Muscle of leg (tissue), 11 donors: ENCODE results near the gene UBE2QL1. TPM values are rescaled to one million over a fixed set of nuclear protein-coding genes. Genes with fewer than 3 reads are reported as not detected.

ENCODE experiments used
- DNase-seq: peaks from one replicate; pipeline ENCODE4 v3.0.0; 2013
- H3K27ac ChIP-seq: one replicate; pipeline ENCODE4 v1.5.1; 2013; ENCODE audit warnings: mild to moderate bottlenecking, low read length, control low read depth
- H3K27me3 ChIP-seq: one replicate; pipeline ENCODE4 v1.6.1; 2013; ENCODE audit warnings: low read length; ENCODE audit not compliant: control insufficient read depth, insufficient read depth
- H3K36me3 ChIP-seq: one replicate; pipeline ENCODE4 v1.6.1; 2013; ENCODE audit warnings: low read length; ENCODE audit not compliant: control insufficient read depth, insufficient read depth
- H3K4me1 ChIP-seq: one replicate; pipeline ENCODE4 v1.6.1; 2013; ENCODE audit warnings: low read length; ENCODE audit not compliant: control insufficient read depth, insufficient read depth
- H3K4me3 ChIP-seq: one replicate; pipeline ENCODE4 v1.5.1; 2013; ENCODE audit warnings: low read length, control low read depth
- H3K9me3 ChIP-seq: replicated peaks from 2 replicates; pipeline ENCODE4 v1.6.1; 2013; ENCODE audit warnings: low read depth, low read length; ENCODE audit not compliant: control insufficient read depth
- WGBS: methylation state at CpG from one replicate; pipeline ENCODE4 v1.1.5; 2013; ENCODE audit warnings: missing lambda C conversion rate; ENCODE audit not compliant: insufficient coverage; 5-methylcytosine and 5-hydroxymethylcytosine counted together
- polyA plus RNA-seq, 8 donors: library from polyadenylated mRNA; unstranded; fragments of 120-200 nt; gene quantifications; one replicate each; pipeline versions ENCODE4 v1.2.1 to v1.2.3, GENCODE V29; 2013; ENCODE audit warnings: inconsistent platforms in 1 of 8, low replicate concordance in 1 of 8; ENCODE audit not compliant: insufficient read length in 8 of 8, insufficient read depth in 1 of 8
- total RNA-seq: library from RNA; stranded (reverse); fragments of 120-200 nt; gene quantifications from one replicate; pipeline ENCODE4 v1.2.4, GENCODE V29; 2013

The UBE2QL1 gene
- total and polyA plus RNA-seq, 9 donors, result 0.58 to 3.3 (median 1.8) TPM

DNA sequence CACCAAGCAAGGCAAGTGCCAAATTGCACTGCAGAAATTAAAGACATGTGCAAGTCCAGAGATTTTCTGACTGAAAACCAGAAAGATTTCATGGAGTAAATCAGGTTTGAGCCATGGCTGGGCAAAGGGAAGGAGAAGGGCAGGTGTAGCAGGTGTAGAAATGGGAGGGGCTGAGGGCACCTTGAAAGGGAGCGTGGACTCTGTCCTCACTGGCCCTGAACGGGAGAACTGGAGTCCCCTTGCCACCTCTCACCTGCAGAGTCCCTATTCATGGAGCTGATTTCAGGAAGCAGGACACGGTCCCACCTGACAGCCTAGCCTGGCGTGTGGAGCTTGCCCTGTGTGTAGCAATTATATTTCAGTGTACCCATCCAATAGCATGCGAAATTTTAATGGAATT, 46.3 kb downstream of the UBE2QL1 start:
- no peak for DNase-seq
- WGBS, result no CpG with 5 or more reads among the region's 5 CpGs
- H3K36me3 ChIP-seq, result no peaks in the 10 kb centered on the region
- H3K4me1 ChIP-seq, result no peaks in the 10 kb centered on the region
- no peak overlapping the region for H3K4me3 ChIP-seq
- no peaks in the 10 kb centered on the region for H3K9me3 ChIP-seq
- H3K27ac ChIP-seq, result no peak overlapping the region
- peaks cover 6% of the 10 kb centered on the region for H3K27me3 ChIP-seq

DNA sequence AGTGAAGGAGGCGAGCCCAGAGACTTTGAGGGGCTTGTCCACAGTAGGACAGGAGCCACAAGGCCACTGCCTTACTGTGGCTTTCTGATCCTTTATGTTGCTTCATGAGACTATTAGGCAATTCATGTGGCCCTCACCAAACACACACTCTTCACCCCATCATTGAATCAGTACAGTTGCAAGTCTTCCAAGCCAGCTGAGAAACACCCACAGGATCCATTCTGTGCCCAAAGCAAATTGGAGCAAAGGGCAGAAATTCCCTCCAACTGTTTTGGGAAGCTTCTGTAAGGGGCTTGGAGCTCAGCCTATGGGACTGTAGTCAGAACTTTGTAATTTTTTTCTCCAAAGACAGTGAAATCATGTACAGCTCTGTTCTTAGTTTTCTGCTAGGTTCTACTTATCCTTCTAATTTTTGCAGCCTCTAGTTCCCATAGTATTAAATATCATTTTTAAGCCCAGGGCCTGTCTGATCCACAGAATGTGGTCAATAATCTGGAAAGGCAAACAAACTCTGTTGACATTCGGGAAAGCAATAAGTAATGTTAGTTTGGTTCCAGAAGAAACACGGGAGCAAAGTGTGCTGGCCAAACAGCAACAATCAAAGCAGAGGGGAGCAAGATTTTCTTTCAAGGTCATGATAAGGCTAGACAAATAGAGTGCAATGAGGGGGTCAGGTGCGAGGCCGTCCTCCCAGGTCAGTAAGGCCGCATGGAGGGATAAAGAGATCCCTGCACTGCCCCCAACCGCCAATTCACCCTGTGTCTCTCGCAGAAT, 47.0 kb downstream of the UBE2QL1 start:
- WGBS, result 79% methylated on average over 5 of the region's 8 CpGs

DNA sequence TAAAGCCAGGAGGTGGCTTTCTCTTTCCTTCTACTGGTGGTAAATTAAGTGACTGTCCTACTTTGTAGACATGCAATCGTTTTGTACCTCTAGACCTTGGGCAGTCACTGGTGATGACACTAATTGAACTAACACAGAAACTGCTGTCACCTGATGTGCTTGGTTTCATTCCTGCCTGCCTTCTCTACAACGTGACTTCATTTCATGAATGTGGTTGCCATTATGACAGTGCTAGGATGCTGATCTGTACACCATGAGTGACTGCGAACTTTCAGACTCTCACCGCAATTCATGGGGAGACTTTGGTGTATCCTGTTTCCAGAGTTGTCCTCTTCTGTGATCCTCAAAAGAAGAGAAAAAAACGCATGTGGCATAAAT, 47.5 kb downstream of the UBE2QL1 start:
- H3K4me3 ChIP-seq, result no peak overlapping the region
- no peaks in the 10 kb centered on the region for H3K4me1 ChIP-seq
- H3K36me3 ChIP-seq, result no peaks in the 10 kb centered on the region
- peaks cover 5% of the 10 kb centered on the region for H3K27me3 ChIP-seq
- no peak overlapping the region for H3K27ac ChIP-seq
- no peak for DNase-seq
- H3K9me3 ChIP-seq, result no peaks in the 10 kb centered on the region
- WGBS, result 79% methylated on average over 3 of the region's 5 CpGs

More for the DNA sequence above, 47.0 kb downstream of the UBE2QL1 start:
- no peak overlapping the region for H3K4me3 ChIP-seq
- H3K36me3 ChIP-seq, result no peaks in the 10 kb centered on the region
- no peak for DNase-seq
- H3K9me3 ChIP-seq, result no peaks in the 10 kb centered on the region
- no peaks in the 10 kb centered on the region for H3K4me1 ChIP-seq
- peaks cover 6% of the 10 kb centered on the region for H3K27me3 ChIP-seq
- H3K27ac ChIP-seq, result no peak overlapping the region

DNA sequence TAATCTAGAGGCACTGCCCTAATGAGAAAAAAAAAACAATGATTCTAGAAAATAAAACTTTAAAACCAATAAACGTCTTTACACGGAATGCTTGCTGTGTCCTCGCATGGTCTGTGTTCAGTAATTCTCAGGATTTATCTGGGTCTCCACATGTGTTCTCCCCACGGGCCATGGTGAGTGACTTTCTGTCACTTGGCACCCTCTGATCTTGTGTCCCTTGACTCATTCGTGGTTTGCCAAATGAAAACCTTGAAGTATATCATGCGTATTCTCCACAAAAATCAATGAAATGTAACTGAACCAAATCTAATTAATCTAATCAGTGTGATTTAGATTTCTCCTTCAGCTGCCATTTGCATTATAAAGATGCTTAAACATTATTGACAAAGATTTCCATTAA, 48.0 kb downstream of the UBE2QL1 start:
- no peaks in the 10 kb centered on the region for H3K9me3 ChIP-seq
- no peak for DNase-seq
- H3K4me1 ChIP-seq, result no peaks in the 10 kb centered on the region
- H3K27ac ChIP-seq, result no peak overlapping the region
- no peak overlapping the region for H3K4me3 ChIP-seq
- peaks cover under 1% of the 10 kb centered on the region for H3K27me3 ChIP-seq
- WGBS, result 83% methylated on average over 4 of the region's 6 CpGs
- H3K36me3 ChIP-seq, result no peaks in the 10 kb centered on the region

DNA sequence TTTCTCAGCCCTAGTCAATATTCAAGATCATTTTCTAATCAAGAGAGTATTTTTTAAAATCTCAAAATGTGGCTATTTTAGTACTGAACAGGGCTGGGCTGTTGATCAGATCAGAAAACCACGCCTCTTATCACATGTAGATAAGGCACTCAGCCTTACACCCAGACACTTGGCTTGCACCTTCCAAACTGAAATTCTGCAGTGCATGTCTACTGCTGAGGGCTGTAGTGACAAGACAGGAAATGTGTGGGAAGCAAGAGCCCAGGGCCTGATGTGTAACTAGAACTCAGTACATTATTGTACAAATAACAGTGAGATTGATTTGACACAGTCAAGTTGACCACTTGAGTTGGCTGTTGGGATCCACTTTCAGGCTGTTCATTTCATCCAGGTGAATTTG, 48.6 kb downstream of the UBE2QL1 start:
- H3K27me3 ChIP-seq, result no peaks in the 10 kb centered on the region
- whole genome bisulfite sequencing, result no CpG with 5 or more reads among the region's 1 CpG
- no peak overlapping the region for H3K4me3 ChIP-seq
- H3K4me1 ChIP-seq, result no peaks in the 10 kb centered on the region
- no peak for DNase-seq
- no peaks in the 10 kb centered on the region for H3K9me3 ChIP-seq
- no peaks in the 10 kb centered on the region for H3K36me3 ChIP-seq
- H3K27ac ChIP-seq, result no peak overlapping the region

DNA sequence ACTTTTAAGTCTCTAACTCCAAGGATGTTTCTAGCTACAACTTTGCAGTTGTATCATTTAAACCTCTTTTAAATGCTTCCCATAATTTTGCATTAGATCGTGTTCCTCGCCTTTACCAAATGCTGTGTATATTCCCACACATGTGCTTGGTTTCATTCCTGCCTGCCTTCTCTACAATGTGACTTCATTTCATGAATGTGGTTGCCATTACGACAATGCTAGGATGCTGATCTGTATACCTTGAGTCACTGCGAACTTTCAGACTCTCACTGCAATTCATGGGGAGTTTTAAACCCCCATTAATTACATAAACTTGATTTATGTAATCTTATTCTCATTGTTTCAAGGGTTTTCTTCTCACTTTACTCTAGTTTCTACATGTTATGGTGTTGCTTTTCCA, 50.3 kb downstream of the UBE2QL1 start:
- H3K27ac ChIP-seq, result no peak overlapping the region
- H3K36me3 ChIP-seq, result no peaks in the 10 kb centered on the region
- no peak overlapping the region for H3K4me3 ChIP-seq
- DNase-seq, result no peak
- H3K9me3 ChIP-seq, result no peaks in the 10 kb centered on the region
- no peaks in the 10 kb centered on the region for H3K4me1 ChIP-seq
- 70% methylated on average over 2 of the region's 4 CpGs for WGBS
- no peaks in the 10 kb centered on the region for H3K27me3 ChIP-seq

DNA sequence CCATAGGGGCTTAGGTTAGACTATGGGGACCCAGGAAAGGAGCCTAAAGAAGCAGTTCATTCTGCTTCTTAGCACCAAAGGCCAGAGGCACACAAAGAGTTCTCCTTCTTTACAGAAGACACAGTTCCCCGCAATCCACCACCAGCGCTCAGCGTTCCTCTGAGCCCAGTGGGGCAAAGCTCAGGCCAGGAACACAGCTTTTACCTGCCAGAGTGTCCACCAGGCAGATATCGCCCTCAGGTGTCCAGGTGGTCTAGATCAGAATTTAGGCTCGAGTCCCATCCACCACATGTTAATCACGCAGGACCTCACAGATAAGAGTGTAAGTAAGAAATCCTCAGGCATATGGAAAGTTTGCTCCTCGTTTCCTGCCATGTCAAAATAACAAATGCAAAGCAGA, 53.0 kb downstream of the UBE2QL1 start:
- DNase-seq, result no peak
- Histone ChIP-seq H3K4me1 (no peaks in the 10 kb centered on the region), H3K9me3 (no peaks in the 10 kb centered on the region), H3K27me3 (no peaks in the 10 kb centered on the region), H3K27ac (no peak overlapping the region), H3K4me3 (no peak overlapping the region), H3K36me3 (no peaks in the 10 kb centered on the region)
- WGBS, result 80% methylated on average over 1 of the region's 7 CpGs

DNA sequence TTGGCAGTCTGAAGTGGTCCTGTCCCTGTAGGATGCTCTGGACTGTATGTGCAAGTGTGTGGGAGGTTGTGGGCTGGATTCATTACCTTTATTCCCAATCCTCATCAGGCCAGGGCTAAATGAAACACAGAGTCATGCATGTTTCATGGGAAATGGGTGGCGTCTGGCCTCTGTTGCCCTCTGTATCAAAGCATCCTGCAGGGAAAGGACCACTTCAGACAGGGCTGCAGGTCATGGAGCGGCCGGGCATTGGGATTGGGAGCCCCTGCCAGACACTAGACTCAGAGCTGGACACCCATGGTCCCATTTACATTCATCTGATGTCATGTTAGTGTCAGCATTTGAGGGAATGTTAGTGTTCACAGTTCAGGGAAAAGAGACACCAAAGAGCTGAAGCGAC, 53.8 kb downstream of the UBE2QL1 start:
- Histone ChIP-seq H3K9me3 (no peaks in the 10 kb centered on the region), H3K27me3 (no peaks in the 10 kb centered on the region), H3K36me3 (no peaks in the 10 kb centered on the region), H3K4me3 (no peak overlapping the region), H3K27ac (no peak overlapping the region), H3K4me1 (no peaks in the 10 kb centered on the region)
- no CpG with 5 or more reads among the region's 4 CpGs for WGBS
- DNase-seq, result no peak

DNA sequence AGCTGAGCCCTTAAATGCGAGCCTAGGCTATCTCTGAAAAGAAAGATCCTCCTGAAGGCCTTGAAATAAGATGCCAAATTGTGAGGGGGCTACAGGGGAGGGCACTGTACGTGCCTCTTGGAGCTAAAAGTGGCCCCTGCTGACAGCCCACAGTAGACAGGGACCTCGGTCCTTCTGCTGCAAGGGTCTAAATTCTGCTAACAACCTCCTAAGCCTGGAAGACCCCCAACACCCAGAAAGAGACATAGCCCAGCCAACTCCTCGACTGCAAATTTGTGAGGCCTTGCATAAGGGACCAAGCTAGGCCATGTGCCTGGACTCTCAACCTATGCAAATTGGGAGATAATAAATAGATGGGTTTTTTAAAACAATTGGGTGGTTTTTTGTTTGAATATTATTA, 54.7 kb downstream of the UBE2QL1 start:
- WGBS, result 61% methylated on average over 2 of the region's 4 CpGs
- no peak for DNase-seq
- Histone ChIP-seq H3K4me1 (no peaks in the 10 kb centered on the region), H3K4me3 (no peak overlapping the region), H3K27ac (no peak overlapping the region), H3K36me3 (no peaks in the 10 kb centered on the region), H3K27me3 (no peaks in the 10 kb centered on the region), H3K9me3 (no peaks in the 10 kb centered on the region)

DNA sequence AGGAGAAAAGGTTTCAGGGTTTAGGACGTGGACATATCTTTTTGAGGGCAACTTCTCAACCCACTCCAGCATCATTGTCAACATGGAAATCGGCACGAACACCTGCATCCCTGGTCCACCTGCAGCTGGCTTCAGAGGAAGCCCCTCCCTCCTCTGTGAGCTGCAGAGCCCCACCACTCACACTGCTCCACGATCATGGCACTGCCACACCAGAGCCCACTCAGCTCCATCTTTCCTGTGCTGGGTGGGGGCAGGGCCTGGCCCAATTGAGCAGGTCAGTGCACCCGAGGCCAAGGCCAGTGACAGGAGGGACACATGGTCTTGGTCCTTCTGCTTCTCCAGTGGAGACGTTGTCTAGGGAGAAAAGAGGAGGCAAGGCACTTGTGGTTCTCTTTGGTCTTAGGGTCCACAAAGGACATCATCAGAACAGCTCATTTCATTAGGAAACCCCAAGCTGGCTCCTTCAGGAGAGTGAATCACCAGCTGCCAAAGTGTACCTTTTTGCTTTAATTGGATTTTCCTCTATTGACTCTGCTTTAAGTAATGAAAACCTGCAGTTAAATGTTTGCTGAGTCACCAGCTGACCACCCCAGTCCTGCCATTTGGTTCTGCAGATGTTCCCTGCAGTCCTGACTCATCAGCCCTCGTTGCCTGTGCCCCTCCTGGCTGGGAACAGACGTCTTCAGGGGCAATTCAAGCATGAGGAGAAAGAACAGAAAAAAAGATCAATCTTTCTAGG, 56.2 kb downstream of the UBE2QL1 start:
- 44% methylated on average over 6 of the region's 8 CpGs for WGBS
- no peak for DNase-seq
- Histone ChIP-seq H3K27ac (no peak overlapping the region), H3K4me1 (no peaks in the 10 kb centered on the region), H3K9me3 (no peaks in the 10 kb centered on the region), H3K36me3 (no peaks in the 10 kb centered on the region), H3K27me3 (no peaks in the 10 kb centered on the region), H3K4me3 (no peak overlapping the region)
